ENCODE results near the gene ZNF724. TPM values are rescaled to one million over a fixed set of nuclear protein-coding genes. Genes with fewer than 3 reads are reported as not detected.

ZNF724 gene
- total and polyA plus RNA-seq, 2 of the 8 experiments (the other 6 are each of a cell fraction or from before 2014, with no cell fraction given), result 8.7 to 67.2 TPM

DNA sequence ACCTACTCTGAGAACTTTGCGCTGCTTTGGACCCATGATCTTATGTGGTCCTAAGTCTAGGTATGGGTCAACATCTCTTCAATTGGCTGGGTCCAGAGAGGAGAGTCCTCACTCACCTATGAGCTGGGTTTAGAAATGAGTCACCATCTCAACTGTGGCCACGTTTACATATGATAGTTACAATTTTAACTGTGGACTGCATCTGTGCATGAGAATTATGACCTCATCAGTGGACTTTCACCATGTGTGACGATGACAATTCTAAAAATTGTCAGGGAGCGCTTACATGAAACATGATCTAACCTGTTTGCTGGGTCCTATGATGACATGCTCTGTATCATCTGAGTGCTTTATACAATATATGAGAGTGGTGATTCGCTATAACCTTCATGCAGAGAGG, 12.7 kb upstream of the ZNF724 start:
- Histone ChIP-seq H3K9me3 (ENCODE audit: insufficient read depth in 2 of 2, low read depth in 1 of 2, low read length in 1 of 2) (no peaks in the 10 kb centered on the region), H3K27me3 (replicated peaks in 1 of 4; ENCODE audit: control insufficient read depth in 3 of 4, extremely low read depth in 1 of 4, insufficient read depth in 3 of 4, low read length in 3 of 4) (no peaks in the 10 kb centered on the region), H2BK20ac (ENCODE audit: low read length) (no peak overlapping the region), H2BK120ac (replicated peaks; ENCODE audit: low read depth, low read length) (no peak overlapping the region), H3K36me3 (ENCODE audit: control insufficient read depth in 2 of 4, insufficient read depth in 4 of 4, low read length in 3 of 4) (peaks cover 9 to 73% (median 55%) of the 10 kb centered on the region in 4 experiments; a peak in 7 of 8 replicates), H3K79me1 (ENCODE audit: low read depth, low read length) (peaks cover 2% of the 10 kb centered on the region; the same call in 1 of the 2 replicates), H3K9ac (replicated peaks in 1 of 4; ENCODE audit: extremely low read depth in 1 of 4, low read depth in 3 of 4, low read length in 3 of 4) (no peak overlapping the region), H3K4me3 (ENCODE audit: extremely low read depth in 1 of 4, insufficient read depth in 2 of 4, low read depth in 3 of 4, low read length in 4 of 4) (no peak overlapping the region), H3K56ac (replicated peaks; ENCODE audit: insufficient read length, low read depth, low read length) (no peak overlapping the region), H3K23me2 (ENCODE audit: low read depth, low read length) (no peaks in the 10 kb centered on the region), H2AK5ac (ENCODE audit: low read depth, low read length) (no peak overlapping the region), H4K20me1 (replicated peaks in 1 of 2; ENCODE audit: control insufficient read depth in 1 of 2, insufficient read depth in 2 of 2, low read length in 2 of 2) (peaks cover 3 to 16% of the 10 kb centered on the region in 2 experiments), H3K27ac (ENCODE audit: low read depth, low read length) (no peak overlapping the region), H3K79me2 (ENCODE audit: control insufficient read depth in 1 of 2, insufficient read depth in 2 of 2, low read length in 2 of 2) (peaks cover 0 to 7% of the 10 kb centered on the region in 2 experiments; a peak in 2 of 4 replicates), H2BK5ac (ENCODE audit: low read depth, low read length) (no peak overlapping the region), H2BK15ac (ENCODE audit: low read length) (no peak overlapping the region), H4K5ac (ENCODE audit: insufficient read length, low read depth, low read length) (no peak overlapping the region), H3K14ac (ENCODE audit: insufficient read length) (no peak overlapping the region), H3K18ac (ENCODE audit: extremely low read depth, low read length) (no peak overlapping the region), H3K4me1 (replicated peaks in 1 of 4; ENCODE audit: control insufficient read depth in 3 of 4, insufficient read depth in 4 of 4, low read length in 3 of 4) (no peaks in the 10 kb centered on the region), H3K4me2 (ENCODE audit: insufficient read depth in 1 of 2, low read depth in 2 of 2, low read length in 2 of 2) (no peak overlapping the region), H4K91ac (replicated peaks; ENCODE audit: insufficient read length, low read length) (no peak overlapping the region), H3K23ac (ENCODE audit: insufficient read length) (no peak overlapping the region), H3K4ac (replicated peaks; ENCODE audit: insufficient read length, low read depth, low read length) (no peak overlapping the region), H2BK12ac (ENCODE audit: low read depth, low read length) (no peak overlapping the region), H2AFZ (ENCODE audit: low read length) (no peak overlapping the region), H4K8ac (ENCODE audit: extremely low read depth, insufficient read depth, low read length) (no peak overlapping the region)
- POLR2A ChIA-PET (ENCODE audit: partially characterized antibody), result interaction anchor here (0.6 to 21.9 kb wide), 5 partner anchors 6 to 190 kb away, joined by 3 to 383 read pairs (median 3); partner anchors contain the start of gene ZNF724
- FAIRE-seq (no peak), DNase-seq (ENCODE audit: low read depth in 1 of 2, low spot score in 2 of 2) (no peak)
- WGBS, 2 experiments (ENCODE audit: extremely low coverage in 1 of 2, insufficient coverage in 1 of 2, insufficient read length in 1 of 2, insufficient replicate concordance in 2 of 2, low coverage in 1 of 2, low lambda C conversion rate in 2 of 2, missing lambda C conversion rate in 1 of 2), result 93% methylated on average over 5 of the region's 5 CpGs; no CpG with 5 or more reads in 1 of the 2 experiments
- CTCF ChIA-PET (ENCODE audit: partially characterized antibody), result no interaction called here
- no peak for TF ChIP-seq NANOG (IDR thresholded peaks at IDR 0.05; ENCODE audit: insufficient read depth, low read depth, low read length, poor library complexity, severe bottlenecking)
- TF ChIP-seq ZNF274 (IDR thresholded peaks at IDR 0.05; ENCODE audit: borderline replicate concordance, extremely low read depth, low read length), result no peak
- TF ChIP-seq POLR2A (IDR thresholded peaks at IDR 0.05; ENCODE audit: control extremely low read depth in 1 of 2, low read depth in 2 of 2, low read length in 2 of 2), result no peak

All from H1 (cell line).